Measurements from ENCODE around the gene FADS6.

Gene FADS6

GRCh38 chr17:74865504-74866197 lies 27.8 kb downstream of the FADS6 start:
- no peak for DNase-seq

GRCh38 chr17:74864866-74865395 lies 28.5 kb downstream of the FADS6 start:
- peak; percentile 65 to 72 for DNase-seq

GRCh38 chr17:74864297-74864865 lies 29.1 kb downstream of the FADS6 start:
- DNase-seq, result no peak

GRCh38 chr17:74863420-74864296 lies 29.8 kb downstream of the FADS6 start:
- DNase-seq, result no peak

DNA sequence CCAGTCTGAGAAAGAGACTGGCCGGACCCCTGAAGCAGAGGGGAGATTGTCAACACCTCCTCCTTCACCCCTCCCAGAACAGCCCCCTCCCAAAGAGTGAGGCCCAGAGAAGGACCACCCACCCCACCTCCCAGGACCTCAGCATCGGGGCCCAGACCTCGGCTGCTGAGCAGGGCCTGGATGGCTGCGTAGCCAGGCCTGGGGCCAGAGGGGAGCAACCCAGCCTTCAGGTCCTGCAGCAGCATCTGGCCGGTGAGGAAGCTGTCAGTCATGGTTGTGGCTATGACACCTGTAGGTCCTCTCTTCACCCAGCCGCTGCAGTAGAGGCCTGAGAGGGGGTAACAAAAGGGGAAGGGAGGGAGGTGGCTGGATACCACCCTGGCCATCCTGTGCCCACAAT lies 30.5 kb downstream of the FADS6 start:
- DNase-seq, result no peak

- DNase-seq, result peak; percentile 64 to 71
Measured at GRCh38 chr17:74862108-74862901, 31.1 kb downstream of the FADS6 start.

DNA sequence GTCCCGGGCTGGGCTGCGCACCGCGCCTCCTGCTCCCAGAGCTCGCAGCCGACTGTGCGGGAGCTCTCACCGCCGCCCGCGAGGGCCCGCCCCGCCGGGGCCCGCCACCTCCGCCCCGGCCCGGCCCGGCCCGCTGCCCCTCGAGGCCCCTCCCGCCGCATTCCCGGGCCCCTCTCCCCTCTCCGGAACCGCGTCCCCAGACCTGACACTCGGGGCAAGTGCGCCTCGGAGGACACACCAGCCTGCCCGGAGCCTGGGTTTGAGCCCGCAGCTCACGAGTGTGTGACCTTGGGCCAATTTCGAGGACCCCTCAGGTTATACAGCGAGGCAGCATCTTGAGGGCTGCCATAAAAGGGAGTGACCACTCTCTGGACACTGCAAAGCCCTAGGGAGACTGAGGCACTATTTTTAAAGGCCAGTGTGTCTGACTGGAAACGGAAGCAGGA lies 31.7 kb downstream of the FADS6 start:
- no peak for DNase-seq

DNA sequence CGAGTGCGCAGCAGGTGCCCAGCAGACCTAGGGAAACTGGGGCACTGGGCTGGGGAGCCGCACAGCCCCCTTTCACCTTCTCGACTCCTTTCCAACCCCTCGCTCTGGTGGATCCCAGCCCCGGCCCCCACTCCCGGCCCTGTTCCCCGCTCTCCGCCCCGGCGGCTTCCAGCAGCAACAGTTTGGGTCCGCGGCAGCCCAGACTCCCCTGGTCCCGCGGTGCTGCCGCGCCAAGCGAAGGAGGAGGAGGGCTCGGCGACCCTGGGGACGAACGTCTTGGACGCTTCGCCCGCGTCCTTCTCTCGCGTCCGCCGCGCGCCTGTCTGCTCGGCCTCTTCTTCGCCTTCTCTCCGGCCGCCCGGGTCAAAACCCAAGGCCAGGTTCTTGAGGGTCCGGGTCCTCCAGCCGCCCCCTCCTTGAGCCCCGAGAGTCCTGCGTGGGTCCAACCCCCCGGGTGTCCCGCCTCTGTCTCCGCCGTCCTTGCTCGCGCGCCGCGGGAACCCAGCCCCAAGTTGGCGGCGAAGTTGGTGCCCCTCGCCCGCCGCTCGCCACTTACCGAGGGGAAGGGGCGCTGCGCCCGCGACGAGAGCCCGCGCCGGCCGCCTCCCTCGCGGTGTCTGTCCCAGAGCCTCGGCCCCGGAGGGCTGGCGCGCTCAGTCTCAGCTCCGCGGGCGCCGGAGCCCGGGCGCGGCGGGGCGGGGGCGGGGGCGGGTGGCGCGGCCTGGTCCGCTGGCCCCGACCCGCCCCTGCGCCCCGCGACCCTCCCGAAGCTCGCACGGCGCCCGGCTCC lies 32.4 kb downstream of the FADS6 start:
- DNase-seq, result no peak

- DNase-seq, result no peak
Measured at GRCh38 chr17:74860229-74860871, 33.1 kb downstream of the FADS6 start.

- peak in 1 of 2 experiments; percentile 16 for DNase-seq
Measured at GRCh38 chr17:74859459-74860228, 33.8 kb downstream of the FADS6 start, which contains the start of gene GRIN2C. TSS of gene GRIN2C (minus strand) at chr17:74859885. CDS start at chr17:74855092, 4,793 bp downstream.

GRCh38 chr17:74858672-74859458 lies 34.6 kb downstream of the FADS6 start:
- no peak for DNase-seq

- DNase-seq, result no peak
Measured at GRCh38 chr17:74857191-74857590, 36.2 kb downstream of the FADS6 start.

DNA sequence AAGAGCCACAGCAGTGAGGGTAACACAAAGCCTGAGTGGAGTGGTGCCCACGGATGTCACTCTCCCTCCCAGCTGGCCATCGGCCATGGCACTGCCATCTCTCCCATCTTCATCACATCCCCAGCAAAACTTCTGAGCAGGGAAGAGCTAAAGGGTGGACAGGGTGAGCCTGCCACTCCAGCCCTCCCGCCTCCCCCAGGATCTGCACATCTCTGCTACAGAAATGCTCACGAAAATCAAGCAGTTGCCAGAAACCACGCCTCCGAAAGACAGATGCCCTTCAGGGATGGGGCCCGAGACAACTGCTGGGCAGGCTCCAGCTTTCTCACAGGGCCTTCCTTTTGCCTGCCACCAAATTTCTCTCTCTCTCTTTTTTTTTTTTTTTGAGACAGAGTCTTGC lies 37.3 kb downstream of the FADS6 start:
- no peak for DNase-seq

- DNase-seq, result no peak
Measured at GRCh38 chr17:74855323-74855722, 38.1 kb downstream of the FADS6 start.

- DNase-seq, result no peak
Measured at GRCh38 chr17:74854792-74855191, 38.6 kb downstream of the FADS6 start.

- no peak for DNase-seq
Measured at GRCh38 chr17:74853669-74854068, 39.8 kb downstream of the FADS6 start.

- DNase-seq, result no peak
Measured at GRCh38 chr17:74853048-74853397, 40.4 kb downstream of the FADS6 start.

DNA sequence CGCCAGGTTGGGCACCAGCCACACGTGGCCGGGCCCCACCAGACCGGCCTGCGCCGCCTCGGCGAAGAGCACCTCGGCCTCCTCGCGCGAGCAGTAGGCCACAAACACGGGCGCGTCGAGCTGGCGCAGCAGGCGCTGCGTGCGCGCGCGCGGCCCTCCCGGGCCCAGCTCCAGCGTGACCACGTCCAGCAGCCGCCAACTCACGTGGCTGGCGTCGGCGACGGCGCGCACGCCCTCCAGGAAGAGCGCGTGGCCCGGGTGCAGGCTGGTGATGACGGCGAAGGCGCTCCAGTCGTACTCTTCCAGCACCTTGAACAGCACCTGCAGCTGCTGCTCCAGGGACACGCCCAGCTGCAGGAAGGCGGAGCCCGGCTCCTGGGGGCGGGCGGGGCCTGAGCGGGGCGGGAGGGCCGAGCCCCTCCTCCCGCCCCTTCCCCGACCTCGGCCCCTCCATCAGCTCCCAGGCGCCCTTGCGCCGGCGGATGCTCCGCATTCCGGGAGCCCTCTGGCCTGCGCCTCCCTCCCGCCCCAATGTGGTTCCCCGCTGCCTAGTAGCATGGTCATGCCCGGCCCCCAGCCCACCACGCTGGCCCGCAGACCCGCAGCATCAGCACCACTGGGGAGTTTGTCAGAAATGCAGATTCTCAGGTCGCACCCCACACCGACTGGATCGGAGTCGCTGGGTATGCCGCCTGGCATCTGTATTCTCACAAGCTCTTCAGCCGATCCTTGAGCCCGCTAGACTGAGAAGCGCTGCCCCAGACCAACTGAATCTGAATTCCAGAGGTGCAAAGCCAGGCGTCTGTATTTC lies 41.0 kb downstream of the FADS6 start:
- DNase-seq, result peak; percentile 45 to 50
